Progenitor cell of endocrine pancreas (in vitro differentiated cells): ENCODE measurements around the gene TOR2A. TPM values are rescaled to one million over a fixed set of nuclear protein-coding genes. Genes with fewer than 3 reads are reported as not detected.
A peak's percentile ranks its signal among the peaks of the same experiment; 100 is the strongest.
"Not testable (repeated sequence)": the region's sequence is repeated elsewhere in the genome, so short reads cannot be mapped to it uniquely, and the experiment has no call there.

ENCODE experiments used
- DNase-seq: peaks from one replicate; pipeline ENCODE4 v3.0.0; 2021; ENCODE audit warnings: low spot score; ENCODE audit not compliant: unreplicated experiment
- H3K27ac Mint-ChIP-seq: 2 replicates; pipeline ENCODE4 v1.8.0; 2021; ENCODE audit warnings: mild to moderate bottlenecking, moderate library complexity, mixed read lengths
- H3K27me3 Mint-ChIP-seq: 2 replicates; pipeline ENCODE4 v1.8.0; 2021; ENCODE audit warnings: mixed read lengths
- H3K36me3 Mint-ChIP-seq: 2 replicates; pipeline ENCODE4 v1.8.0; 2022; ENCODE audit warnings: mixed read lengths; ENCODE audit not compliant: insufficient read depth
- H3K4me1 Mint-ChIP-seq: 2 replicates; pipeline ENCODE4 v1.8.0; 2021; ENCODE audit warnings: low read depth, mixed read lengths
- H3K4me3 Mint-ChIP-seq: 2 replicates; pipeline ENCODE4 v1.8.0; 2021; ENCODE audit warnings: low read depth, mild to moderate bottlenecking, moderate library complexity, mixed read lengths
- H3K9me3 Mint-ChIP-seq: 2 replicates; pipeline ENCODE4 v1.8.0; 2021; ENCODE audit warnings: low read depth, mixed read lengths
- long read RNA-seq: library from polyadenylated mRNA; unstranded; transcript quantifications from one replicate; pipeline ENCODE4 v2.0.0, GENCODE V29; 2020
- total RNA-seq: library from RNA; stranded (reverse); gene quantifications from 2 replicates; pipeline ENCODE4 v1.2.1, GENCODE V29; 2021
- TF ChIP-seq, protein P1 (sequence below): fragments of 200-600 bp; sonication (generic); IDR thresholded peaks from one replicate; pipeline ENCODE4 v1.5.0; 2021; ENCODE audit warnings: antibody characterized with exemption, mild to moderate bottlenecking; ENCODE audit not compliant: unreplicated experiment

The TOR2A gene
- total RNA-seq = 21.8 and 24.2 TPM in 2 replicates
- long read RNA-seq, partial matches to known transcripts = 0 of 15 reads
- long read RNA-seq, other reads (novel, unspliced or antisense) = 1 of 15 reads

DNA sequence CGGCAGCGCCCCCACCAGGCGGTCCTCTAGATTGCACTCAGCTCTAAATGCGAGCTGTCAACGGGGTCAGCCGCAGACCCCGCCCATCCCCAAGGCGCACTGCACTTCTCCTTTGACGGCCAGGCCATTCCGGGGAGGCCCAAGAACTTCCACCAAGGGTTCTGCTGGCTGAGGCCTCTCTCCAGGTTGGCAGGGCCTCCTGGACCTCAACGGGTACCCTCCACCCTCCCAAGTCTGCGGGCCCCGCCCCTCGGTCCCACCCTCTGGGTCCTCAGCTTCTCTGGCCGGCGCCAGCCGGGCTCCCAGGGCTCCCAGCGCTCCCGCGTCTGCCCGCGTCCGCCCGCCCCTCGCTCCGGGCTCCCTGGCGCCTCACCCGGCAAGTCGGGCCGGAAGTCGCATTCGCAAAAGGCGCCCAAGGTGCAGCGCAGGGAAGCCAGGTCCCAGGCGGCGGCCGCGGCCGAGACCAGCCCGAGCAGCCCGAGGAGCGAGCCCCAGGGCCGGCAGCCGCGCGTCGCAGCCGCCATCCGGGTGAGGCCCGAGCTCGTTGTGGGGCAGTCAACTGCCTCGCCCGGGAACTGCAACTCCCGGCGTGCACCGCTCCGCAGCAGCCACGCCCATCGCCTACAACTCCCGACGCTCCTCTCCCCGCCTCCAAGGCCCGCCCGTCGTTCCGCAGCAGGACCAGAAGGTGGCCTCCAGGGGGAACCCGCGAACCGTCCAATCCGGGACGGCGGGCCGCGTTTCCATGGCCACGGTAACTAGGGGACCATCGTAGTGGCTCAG lies at the start of gene TOR2A:
TSS of gene TOR2A (minus strand) at position 548 of the 783 bp plus-strand sequence. CDS start at position 524, 24 bp downstream.
- Mint-ChIP-seq H3K4me3 (peak within 1 kb of the TSS; percentile 86), H3K36me3 (no peaks in the 10 kb centered on the region), H3K27ac (peak within 1 kb of the TSS; percentile 92), H3K4me1 (no peaks in the 10 kb centered on the region), H3K27me3 (peaks cover 3% of the 10 kb centered on the region), H3K9me3 (no peaks in the 10 kb centered on the region)
- peak; percentile 99 for DNase-seq
- TF ChIP-seq, protein P1, sequence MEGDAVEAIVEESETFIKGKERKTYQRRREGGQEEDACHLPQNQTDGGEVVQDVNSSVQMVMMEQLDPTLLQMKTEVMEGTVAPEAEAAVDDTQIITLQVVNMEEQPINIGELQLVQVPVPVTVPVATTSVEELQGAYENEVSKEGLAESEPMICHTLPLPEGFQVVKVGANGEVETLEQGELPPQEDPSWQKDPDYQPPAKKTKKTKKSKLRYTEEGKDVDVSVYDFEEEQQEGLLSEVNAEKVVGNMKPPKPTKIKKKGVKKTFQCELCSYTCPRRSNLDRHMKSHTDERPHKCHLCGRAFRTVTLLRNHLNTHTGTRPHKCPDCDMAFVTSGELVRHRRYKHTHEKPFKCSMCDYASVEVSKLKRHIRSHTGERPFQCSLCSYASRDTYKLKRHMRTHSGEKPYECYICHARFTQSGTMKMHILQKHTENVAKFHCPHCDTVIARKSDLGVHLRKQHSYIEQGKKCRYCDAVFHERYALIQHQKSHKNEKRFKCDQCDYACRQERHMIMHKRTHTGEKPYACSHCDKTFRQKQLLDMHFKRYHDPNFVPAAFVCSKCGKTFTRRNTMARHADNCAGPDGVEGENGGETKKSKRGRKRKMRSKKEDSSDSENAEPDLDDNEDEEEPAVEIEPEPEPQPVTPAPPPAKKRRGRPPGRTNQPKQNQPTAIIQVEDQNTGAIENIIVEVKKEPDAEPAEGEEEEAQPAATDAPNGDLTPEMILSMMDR = peak; percentile 96

DNA sequence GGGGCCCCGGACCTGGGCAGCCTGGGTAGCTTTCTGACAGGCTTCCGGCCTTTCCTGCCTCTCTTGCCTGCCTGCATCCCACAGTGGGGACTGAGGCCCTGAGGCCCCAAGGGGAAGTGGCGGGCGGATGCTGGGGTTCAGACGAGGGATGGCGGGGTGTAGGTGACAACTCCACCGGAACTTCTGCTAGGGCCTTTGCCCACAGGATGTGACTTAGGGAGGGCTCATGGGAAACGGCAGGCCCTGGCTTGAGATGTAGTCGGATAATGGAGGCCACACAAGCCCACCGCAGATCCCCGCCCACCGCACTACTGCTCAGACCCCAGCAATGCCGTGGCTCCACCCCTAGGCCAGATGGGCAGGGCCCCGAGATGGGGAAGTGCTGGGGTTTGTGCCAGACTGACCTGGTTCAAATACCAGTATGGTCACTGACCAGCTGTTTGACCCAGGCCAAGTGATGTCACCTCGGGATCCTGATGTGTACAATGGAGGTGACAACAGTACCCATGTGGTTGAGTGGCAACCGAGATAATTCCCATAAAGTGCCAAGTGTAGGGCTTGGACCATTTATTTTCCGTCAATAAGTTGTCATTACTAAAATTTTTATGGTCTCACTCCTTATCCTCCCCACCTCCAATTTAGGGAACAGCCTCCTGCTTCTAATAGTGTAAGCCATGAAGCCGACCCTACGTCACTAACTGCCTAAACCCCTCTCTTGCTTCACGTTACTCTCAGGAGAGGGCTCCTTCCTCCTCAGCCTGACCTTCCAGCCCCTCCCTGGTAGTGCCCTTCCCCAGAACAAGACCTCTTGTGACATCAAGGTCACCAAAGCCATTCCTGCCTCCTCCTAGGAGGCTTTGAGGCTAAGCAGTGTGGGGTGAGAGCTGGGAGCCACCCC lies 48.3 kb upstream of the TOR2A start:
- Mint-ChIP-seq H3K4me1 (peaks cover 6% of the 10 kb centered on the region), H3K27me3 (no peaks in the 10 kb centered on the region), H3K4me3 (no peak overlapping the region), H3K36me3 (peaks cover 6% of the 10 kb centered on the region), H3K9me3 (no peaks in the 10 kb centered on the region), H3K27ac (no peak overlapping the region)
- TF ChIP-seq, protein P1 = no peak
- DNase-seq = no peak

GRCh38 chr9:127781806-127782205 lies 46.7 kb upstream of the TOR2A start:
- Mint-ChIP-seq H3K4me1 (peaks cover 3% of the 10 kb centered on the region), H3K36me3 (no peaks in the 10 kb centered on the region), H3K4me3 (no peak overlapping the region), H3K27ac (no peak overlapping the region), H3K27me3 (peaks cover 3% of the 10 kb centered on the region), H3K9me3 (no peaks in the 10 kb centered on the region)
- DNase-seq = no peak
- TF ChIP-seq, protein P1 = no peak

GRCh38 chr9:127780909-127781308 lies 45.8 kb upstream of the TOR2A start:
- not testable (repeated sequence) for H3K9me3 Mint-ChIP-seq, H3K27ac Mint-ChIP-seq, H3K36me3 Mint-ChIP-seq, H3K4me3 Mint-ChIP-seq, H3K4me1 Mint-ChIP-seq, DNase-seq, H3K27me3 Mint-ChIP-seq

DNA sequence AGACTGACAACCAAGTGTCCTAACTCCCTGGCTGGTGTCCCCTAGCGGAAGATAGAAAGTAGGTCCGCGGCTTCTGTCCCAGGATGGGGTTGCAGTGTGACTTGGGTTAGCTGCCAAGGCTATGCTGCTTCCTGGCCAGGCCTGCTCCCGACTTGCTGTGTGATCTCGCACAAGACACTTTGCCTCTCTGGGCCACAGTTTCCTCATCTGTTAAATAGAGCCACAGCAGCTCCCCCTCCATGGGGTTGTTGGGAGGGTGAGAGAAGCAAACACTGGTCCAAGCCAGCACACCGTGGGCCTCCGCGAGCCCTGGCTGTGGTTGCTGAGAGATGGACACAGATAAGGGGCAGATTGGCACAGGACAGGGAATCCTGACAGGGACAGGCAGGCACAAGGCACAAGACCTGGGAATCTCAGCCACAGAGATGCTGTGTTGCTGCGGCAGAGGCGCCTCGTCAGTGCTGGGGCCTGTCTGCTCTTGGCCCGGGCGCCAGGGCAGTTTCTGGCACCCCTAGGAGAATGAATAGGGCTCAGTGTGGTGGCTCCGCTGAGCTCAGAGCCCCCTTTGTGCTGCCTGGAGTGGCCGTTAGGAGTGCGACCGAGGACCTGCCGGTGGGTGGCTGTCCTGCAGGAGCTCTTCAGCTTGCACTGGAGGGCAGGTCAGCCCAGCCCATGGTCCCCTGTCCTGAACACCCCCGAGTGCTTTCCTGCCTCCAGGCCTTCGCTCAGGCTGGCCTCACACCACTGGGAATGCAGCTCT lies 45.2 kb upstream of the TOR2A start:
- Mint-ChIP-seq H3K9me3 (no peaks in the 10 kb centered on the region), H3K27ac (no peak overlapping the region), H3K4me3 (no peak overlapping the region), H3K4me1 (no peaks in the 10 kb centered on the region), H3K27me3 (peaks cover 3% of the 10 kb centered on the region), H3K36me3 (no peaks in the 10 kb centered on the region)
- DNase-seq = no peak
- TF ChIP-seq, protein P1 = no peak
